ENCODE results near the gene RASGRF2.

GRCh38 chr5:81226286-81226685 lies 266.1 kb downstream of the RASGRF2 start:
- no peak for TF ChIP-seq CTCF (IDR thresholded peaks at IDR 0.05 in 4 of 5, conservative IDR thresholded peaks at IDR 0.05 in 1 of 5)
- TF ChIP-seq POLR2A (IDR thresholded peaks at IDR 0.05): no peak
